ENCODE data around the gene GRAMD1B.
"Not testable (repeated sequence)": the region's sequence is repeated elsewhere in the genome, so short reads cannot be mapped to it uniquely, and the experiment has no call there.

The GRAMD1B gene

GRCh38 chr11:123509737-123510578, 79.9 kb downstream of the GRAMD1B start:
- no peak for DNase-seq (ENCODE audit: low read depth)

DNA sequence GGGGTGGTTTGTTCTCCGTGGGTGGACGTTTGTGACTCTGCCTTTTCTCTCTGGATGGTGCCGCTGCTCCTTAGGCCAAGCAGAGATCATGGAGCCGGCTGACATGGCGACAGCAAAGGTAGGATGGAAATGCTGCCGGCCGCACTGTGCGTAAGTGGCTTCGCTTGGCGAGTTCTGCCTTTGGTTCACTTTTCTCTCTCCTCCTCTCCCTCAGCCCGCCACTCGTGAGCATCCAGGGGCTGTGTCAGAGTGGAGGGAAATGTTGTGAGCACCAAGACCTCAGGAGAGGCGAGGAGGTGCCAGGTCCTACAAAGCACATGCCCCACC, 80.5 kb downstream of the GRAMD1B start:
- DNase-seq (ENCODE audit: low read depth), result no peak

- DNase-seq (ENCODE audit: low read depth), result peak; percentile 67
These were observed 81.2 kb downstream of the GRAMD1B start for GRCh38 chr11:123511037-123511870.

DNA sequence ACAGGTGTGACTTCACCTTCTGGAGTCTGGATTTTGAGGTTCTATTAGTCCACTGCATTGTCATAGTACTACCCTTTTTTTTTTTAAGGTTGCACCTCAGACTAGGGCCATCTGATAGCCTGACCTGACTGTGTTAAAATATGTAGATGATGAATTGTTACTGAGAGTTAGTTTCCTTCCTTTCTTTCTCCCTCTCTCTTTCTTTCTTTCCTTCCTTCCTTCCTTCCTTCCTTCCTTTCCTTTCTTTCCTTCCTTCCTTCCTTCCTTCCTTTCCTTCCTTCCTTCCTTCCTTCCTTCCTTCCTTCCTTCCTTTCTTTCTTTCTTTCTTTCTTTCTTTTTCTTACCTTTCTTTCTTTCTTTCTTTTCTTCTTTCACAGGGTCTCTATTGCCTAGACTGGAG, 83.2 kb downstream of the GRAMD1B start:
- DNase-seq (ENCODE audit: low read depth), result not testable (repeated sequence)

GRCh38 chr11:123516238-123516637, 86.2 kb downstream of the GRAMD1B start:
- no peak for DNase-seq (ENCODE audit: low read depth)

DNA sequence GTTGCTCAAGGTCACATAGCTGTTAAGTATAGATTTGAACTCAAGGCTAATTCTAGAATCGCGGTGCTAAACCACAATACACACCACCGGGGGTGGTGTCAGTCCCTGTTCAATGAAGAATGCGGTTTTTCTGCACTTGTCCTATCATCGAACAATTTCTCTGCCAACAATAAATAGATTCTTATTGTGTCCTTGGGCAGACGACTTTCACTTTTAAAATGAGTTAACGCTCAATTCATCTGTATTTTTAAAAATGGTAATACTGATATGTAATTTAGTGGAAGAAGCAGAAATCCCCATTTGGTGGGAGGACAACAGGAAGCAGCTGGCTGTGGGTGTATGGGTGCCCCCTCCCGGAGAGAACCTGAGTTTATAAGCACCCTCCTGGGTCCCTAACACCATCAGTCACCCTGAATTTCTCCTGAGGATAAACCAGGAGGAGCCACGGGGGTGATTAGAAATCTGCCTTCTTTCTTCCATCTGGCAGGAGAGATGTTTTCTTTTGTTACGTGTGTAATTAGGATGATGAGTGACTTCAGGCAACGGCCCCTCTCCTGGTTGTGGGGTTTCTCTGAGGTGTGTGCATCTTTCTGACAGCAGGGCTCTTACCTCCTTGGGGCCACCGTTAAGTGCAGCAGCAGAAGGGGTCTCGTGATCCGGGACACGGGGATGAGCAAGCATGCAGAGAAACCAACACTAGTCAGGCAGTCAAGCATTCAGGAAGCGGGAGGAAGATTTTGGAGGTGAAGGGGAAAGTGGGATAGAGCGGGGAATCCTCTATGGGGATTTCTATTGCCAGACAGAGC, 87.7 kb downstream of the GRAMD1B start:
- DNase-seq (ENCODE audit: low read depth), result no peak

DNA sequence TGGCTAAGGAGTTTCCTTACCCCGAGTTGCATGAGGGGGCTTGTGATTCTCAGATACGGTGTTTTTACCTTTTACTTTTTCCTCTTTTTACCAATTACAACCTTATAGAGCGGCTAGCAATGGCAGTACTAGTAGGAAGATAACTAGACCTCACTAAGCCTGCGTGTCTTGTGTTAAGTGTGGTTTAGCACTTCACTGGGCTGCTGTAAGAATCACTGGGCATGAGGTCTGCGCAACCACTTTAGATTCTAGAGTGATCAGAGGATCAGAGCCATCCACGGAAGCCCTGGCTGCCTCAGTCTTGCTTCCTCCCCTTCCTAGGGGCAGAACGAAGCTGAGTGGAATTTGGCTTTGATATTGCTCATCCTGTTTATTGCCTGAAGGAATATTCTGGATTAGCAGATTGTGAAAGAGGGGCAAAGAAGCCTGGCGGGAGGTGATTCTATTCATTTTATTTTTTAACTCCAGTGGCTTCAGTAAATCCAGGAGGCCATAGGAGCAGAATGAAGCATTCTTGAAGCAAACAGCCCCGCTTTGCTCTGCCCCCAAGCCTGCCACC, 88.5 kb downstream of the GRAMD1B start:
- no peak for DNase-seq (ENCODE audit: low read depth)

DNA sequence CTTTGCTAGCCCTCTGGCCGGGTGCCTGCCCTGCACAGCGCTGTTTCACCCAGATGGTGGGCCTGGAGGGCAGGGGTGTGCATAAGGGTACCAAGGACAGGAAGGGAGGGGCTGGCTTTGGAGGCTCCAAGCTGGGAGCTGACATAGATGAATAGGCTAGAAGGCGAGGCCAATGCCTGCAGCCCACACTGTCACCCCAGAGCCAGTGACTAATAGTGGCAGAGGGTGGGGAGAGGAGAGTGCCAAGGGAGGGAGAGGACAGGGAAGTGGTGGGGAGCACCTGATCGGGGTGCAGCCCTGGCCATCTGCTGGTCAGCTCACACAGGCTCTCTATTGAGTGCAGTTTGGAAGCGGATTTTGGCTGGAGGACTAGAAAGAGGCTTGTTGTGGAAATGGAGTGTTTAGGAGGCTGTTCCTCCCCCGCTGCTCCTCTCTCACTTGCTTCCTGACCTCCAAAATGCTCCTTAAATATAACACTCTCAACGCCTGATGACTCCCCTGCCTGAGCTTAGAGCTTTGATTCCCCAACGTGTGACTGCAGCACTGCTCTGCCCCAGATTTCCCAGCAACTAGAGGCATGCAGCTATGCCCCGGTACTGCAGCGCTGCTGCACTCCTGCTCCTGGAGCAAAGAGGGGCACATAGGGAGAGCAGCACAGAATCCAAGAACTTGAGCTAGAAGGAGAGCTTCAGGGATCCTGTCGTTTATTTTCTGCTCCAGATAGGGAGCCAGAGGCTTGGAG, 89.2 kb downstream of the GRAMD1B start:
- DNase-seq (ENCODE audit: low read depth), result no peak

GRCh38 chr11:123519797-123520193, 89.7 kb downstream of the GRAMD1B start:
- DNase-seq (ENCODE audit: low read depth), result no peak

DNA sequence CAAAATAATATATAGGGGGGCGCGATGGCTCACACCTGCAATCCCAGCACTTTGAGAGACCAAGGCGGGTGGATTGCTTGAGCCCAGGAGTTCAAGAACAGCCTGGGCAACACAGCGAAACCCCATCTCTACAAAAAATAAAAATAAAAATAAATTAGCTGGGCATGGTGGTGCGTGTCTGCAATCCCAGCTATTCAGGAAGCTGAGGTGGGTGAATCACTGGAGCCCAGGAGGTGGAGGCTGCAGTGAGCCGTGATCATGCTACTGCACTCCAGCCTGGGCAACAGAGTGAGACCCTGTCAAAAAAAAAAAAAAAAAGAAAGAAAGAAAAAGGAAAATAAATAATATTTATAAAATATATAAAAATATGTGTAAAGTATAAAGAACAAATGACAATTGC, 90.4 kb downstream of the GRAMD1B start:
- DNase-seq (ENCODE audit: low read depth), result not testable (repeated sequence)

DNA sequence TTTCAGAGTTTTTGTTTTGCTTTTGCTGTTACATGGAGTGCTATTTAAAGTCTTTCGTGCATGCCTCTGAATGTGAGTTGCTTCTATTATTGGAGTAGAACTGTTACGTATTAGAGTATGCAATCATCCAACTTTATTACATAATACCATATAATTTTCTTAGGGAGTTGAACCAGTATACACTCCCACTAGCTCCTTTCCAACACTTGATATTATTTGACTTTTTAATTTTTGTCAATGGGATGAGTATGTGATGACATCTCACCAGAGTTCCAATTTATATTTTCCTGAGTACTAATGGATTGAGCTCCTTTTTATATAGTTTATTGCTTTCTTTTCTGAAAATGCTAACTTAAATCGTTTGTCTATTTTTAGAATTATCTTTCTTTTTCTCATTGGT, 90.9 kb downstream of the GRAMD1B start:
- no peak for DNase-seq (ENCODE audit: low read depth)

GRCh38 chr11:123521930-123522329, 91.9 kb downstream of the GRAMD1B start:
- DNase-seq (ENCODE audit: low read depth), result no peak

- no peak for DNase-seq (ENCODE audit: low read depth)
These were observed 93.5 kb downstream of the GRAMD1B start for GRCh38 chr11:123523539-123523938.

GRCh38 chr11:123525097-123525496, 95.0 kb downstream of the GRAMD1B start:
- no peak for DNase-seq (ENCODE audit: low read depth)

- DNase-seq (ENCODE audit: low read depth), result no peak
These were observed 95.4 kb downstream of the GRAMD1B start for GRCh38 chr11:123525511-123525918.

DNA sequence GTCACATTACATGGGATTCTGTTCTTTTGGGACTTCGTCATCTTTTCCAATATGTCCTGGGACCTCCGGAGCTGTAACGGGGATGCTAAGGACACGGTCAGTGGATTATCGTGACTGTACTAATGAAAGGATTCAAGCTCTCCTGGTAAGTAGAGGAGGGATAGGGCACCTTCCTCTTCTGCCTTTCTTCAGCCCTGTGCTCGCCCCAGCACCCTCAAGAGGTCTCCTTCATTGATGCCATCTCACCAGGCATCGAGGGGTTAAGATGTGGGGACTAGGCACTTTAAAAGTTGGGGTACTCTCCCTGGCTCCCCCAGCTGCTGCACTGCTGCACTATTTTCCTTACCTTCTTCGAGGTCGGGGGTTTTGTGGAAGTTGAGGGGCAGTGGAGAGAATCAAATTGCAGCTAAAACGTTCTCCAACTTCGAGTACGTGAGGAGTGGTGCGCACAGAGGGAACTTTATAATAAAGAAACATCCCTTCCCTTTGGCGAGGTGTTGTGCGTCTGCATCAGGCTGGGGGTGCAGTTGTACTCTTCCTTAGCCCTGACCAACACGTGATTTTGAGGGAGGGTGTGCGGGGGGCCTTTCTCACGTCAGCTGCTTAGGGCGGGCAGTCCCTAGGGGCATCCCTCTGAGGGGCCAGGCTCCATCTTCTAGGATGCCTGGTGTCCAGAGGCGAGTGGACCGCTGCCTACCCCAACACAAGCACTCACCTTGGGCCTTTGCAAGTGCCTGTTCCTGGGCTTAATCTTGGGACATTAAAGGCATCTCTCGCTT, 96.1 kb downstream of the GRAMD1B start:
- DNase-seq (ENCODE audit: low read depth), result no peak

GRCh38 chr11:123526918-123527317, 96.8 kb downstream of the GRAMD1B start:
- DNase-seq (ENCODE audit: low read depth), result no peak

DNA sequence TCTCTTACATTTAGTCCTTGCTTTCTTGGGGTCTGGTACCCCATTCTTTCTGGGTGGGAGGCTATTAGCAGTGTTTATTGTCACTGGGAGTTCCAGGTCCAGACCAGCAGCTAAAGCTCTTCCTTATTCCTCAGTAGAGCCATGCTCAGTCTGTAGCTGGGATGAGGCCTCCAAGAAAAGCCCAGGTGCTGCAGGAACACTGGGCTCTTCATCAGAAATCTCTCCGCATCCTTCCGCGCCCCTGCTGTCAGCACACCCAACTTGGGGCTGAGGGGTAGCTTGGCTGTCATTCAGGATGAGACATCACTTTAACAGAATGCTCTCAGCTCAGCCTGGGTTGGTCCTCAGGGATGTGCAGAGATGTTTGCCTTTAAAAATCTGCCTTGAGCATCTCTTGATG, 97.5 kb downstream of the GRAMD1B start:
- DNase-seq (ENCODE audit: low read depth), result no peak

DNA sequence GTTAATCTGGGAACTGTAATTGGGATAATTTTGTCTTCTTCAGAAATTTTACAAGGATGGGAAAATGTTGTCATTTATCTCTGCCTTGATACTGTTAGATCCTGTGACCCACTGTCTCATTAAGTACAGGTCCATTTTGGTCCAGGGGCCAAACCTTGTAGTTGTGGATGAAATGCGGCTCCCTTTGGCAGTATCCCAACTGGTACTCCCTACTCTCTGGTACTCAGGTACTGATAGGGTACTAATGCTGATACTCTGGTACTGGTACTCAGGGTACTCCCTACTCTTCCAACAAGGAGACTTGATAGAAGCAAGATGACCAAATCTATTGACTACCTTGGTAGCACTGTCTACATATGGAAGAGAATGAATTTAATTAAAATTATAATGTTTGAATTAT, 97.9 kb downstream of the GRAMD1B start:
- DNase-seq (ENCODE audit: low read depth), result no peak

DNA sequence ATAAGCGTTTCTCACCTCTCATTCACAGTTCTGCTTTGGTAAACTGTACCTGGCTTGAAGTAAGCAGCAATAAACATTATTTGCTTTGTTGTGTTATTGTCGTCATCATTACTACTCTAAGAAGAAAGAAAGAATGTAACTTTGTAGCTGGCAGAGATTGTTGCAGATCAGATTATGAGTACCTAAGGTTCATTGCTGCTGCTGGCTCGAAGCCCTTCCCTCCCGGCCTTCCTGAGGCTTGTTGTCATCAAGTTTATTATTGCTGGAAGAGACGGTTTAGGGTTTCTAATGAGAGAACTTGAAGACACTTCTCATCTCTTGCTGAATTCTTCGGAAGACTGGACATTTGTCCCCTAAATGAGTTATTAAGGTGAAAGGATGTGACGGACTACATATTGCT, 101.3 kb downstream of the GRAMD1B start:
- DNase-seq (ENCODE audit: low read depth), result no peak

- no peak for DNase-seq (ENCODE audit: low read depth)
These were observed 102.1 kb downstream of the GRAMD1B start for GRCh38 chr11:123532131-123532530.
